ENCODE data around the gene CDYL2.
"Not testable (repeated sequence)": the region's sequence is repeated elsewhere in the genome, so short reads cannot be mapped to it uniquely, and the experiment has no call there.

CDYL2 gene

DNA sequence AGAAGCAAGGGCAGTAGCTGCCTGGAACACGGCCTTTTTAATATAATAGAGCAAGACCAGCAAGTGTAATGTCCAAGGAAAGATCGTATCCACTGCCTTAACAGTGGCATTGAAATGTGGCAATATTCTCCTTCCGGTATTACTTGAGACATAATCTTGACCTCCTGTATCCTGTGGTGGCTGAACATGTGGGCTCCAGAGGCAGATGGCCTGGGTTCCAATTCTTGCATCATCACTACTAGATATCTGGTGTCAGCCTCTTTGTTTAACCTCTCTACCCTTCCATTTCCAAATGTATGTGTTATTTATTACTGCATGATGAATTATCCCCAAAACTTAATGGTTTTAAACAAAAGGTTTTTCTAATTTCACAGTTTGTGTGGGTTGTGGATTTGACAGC lies 3.5 kb upstream of the CDYL2 start:
- DNase-seq (ENCODE audit: low read depth in 2 of 2), result no peak

DNA sequence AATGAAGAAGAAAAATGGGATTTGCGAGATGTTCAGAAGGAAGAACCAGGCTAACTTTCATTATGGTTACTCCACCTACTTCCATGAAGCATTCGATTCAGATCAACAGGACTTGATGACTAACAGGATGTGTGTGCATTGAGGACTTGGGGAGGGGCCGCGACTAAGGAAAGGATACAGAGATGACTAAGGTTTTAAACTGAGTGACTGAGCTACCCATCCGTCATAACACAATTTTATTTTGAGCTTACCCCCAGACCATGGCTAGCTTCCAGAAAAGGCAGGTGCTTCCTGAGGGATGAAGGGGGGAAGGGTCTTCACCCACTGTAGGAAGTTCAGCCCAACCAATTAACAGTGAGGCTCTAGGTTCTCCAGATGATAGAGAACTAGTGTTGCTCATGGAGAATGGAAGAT lies 2.5 kb upstream of the CDYL2 start:
- DNase-seq (ENCODE audit: low read depth in 2 of 2), result peak; percentile 22 to 58

DNA sequence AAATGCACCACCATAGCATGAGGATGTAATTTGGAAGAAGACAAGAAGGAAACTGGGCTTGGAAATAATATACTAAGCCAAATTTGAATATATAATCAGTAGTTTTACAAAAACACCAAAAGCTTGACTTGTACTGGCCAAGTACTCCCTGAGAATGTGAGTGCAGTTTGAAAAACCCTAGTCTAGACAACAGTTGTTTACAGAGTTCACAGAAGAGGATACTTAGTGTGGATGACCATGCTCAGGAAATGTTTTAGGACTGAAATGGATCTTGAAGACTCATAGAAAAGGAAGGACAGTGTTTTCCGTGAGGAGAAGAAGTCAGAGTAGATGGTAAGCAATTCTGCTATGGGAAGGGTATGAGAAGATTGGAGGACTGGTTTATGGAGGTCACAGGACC lies 1.9 kb upstream of the CDYL2 start:
- no peak for DNase-seq (ENCODE audit: low read depth in 2 of 2)

DNA sequence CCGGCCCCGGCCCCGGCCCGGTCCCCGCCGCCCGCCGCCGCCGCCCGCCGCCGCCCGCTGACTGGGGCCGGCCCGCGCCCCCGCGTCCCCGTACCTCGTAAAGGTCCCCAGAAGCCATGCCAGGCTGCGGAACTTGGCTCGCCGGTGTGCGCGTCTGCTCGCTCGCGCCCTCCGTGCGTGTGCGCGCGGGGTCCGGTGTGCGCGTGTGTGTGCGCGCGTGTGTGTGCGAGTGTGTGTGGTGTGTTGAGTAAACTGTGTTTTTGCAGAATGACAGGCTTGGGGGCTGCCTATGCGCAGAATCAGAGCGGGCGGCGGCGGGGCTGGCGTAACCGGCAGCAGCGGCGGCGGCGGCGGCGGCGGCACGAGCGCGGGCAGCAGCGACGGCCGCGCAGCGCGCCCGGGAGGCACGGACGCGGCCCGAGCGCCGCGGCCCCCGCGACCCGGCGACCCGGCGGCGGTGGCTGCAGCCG lies 307 bp downstream of the CDYL2 start:
- DNase-seq (ENCODE audit: low read depth in 2 of 2), result peak; percentile 42 to 58

DNA sequence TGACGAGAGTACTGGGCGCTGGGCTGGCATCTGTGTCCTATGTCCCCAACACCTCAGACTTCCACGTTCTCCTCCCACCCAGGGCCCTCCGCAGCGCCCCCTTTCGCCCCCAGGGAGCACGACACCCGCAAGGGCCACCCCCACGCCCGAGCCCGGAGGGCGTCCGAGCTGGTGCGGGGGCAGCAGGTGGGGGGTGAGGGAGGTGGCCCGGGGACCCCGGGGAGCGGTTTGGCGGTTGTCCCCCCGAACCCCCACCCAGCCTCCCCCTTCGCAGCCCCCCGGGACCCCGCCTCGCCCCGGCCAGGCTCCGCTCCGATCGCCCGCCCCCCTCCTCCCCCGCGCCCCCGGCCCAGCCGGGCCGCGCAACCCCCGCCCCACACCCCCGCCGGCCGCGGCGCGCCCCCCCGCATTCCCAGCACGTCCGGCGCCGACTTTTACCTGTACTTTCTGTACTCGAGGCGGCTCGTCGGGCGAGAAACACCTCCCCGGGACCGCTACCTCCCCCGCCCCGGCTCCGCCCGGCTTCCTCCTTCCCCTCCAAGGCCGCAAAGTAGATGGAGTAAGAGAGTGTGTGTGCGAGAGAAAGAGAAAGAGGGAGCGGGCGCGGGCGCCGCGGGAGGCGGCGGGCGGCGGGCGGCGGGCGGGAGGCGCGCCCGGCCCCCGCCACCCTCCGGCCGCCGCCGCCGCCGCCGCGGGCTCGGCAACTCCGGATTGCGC lies 901 bp downstream of the CDYL2 start:
- DNase-seq (ENCODE audit: low read depth in 2 of 2), result peak in 1 of 2 donors; percentile 46

DNA sequence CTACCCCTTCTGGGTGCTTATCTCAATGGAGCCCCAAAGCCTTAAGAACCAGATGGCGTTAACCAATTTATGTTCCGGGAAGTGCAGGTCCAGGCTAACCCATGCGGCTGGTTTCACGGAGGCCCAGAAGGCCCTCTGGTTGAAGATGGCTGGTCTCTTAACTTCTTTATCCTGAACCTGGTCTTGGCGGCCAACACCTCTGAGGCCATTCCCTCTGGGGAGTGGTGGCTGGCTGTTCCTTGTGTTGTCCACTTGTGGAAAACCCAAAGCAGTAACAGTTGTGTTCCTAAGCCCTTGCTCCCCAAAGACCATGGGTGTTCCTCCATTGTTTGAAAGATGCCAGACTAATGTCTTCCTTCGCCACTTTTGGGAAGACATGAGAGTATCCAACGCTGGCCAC lies 1.5 kb downstream of the CDYL2 start:
- no peak for DNase-seq (ENCODE audit: low read depth in 2 of 2)

DNA sequence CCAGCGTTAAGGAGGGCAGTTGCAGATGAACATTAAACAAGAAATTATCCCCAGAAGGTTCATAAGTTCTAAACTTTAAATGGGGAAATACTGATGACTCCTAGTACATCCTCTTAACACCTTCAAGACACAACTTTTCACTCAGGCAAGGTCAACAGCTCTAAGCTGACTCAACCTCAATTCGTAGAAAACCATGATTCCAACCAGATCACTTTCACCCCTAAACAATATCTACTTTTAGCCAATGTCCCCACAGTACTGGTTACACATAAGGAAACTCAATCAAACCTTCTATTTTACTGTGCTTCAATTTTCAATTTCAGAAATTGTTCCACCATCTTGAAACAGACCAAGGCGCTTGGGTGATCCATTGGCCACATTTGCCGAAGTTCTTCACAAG lies 2.3 kb downstream of the CDYL2 start:
- DNase-seq (ENCODE audit: low read depth in 2 of 2), result no peak

DNA sequence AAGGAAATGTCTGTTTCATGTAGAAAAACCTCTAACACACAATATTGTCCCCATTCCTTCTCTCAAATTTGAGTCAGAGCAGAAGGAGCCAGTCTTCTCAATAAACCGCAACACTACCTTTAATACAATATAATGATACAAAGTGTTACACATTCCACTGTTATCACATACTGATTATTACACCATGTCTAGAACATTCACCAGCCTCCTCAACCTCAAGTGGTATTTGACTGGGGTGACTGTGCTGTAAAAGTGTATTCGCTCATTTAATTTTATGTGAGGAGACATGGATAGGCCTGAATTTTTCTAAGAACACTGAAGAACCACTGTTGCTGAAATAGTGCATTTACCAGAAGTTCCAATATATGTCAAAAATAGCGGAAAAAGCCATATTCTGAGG lies 10.3 kb downstream of the CDYL2 start:
- no peak for DNase-seq (ENCODE audit: low read depth in 2 of 2)

DNA sequence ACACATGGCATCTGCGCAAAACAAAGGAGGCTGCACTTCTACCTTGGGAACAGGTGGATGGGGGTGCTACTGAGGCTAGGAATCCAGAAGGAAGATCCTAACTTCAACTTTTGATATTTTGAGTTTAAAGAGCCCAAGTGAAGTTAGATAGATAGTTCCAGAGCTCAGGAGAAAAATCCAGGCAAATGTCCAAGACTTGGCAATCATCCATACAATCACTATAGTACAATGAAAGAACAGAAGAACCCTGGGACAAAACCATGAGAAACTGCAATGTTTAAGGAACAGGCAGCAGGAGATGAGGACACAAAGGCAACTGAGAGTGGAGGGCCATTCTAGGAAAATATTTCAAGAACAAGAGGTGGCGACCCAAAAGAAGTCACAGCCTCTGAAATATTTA lies 12.4 kb downstream of the CDYL2 start:
- no peak for DNase-seq (ENCODE audit: low read depth in 2 of 2)

DNA sequence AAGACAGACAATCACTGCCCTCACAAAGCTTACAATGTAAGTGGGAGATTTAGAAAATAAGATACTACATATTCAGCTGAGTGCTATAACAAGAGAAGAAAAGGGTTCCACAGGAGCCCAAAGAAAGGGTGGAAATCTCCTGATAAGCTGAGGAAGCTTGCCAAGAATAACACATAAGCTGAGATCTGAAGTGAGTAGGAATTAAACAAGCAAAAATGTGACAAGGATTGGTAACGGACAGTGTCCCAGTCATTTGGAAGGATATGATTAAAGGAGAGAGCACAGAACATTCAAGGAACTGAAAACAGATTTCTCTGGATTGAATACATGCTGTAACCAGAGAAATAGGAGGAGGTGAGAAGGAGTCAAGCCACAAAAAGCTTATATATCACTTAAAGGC lies 13.0 kb downstream of the CDYL2 start:
- no peak for DNase-seq (ENCODE audit: low read depth in 2 of 2)

DNA sequence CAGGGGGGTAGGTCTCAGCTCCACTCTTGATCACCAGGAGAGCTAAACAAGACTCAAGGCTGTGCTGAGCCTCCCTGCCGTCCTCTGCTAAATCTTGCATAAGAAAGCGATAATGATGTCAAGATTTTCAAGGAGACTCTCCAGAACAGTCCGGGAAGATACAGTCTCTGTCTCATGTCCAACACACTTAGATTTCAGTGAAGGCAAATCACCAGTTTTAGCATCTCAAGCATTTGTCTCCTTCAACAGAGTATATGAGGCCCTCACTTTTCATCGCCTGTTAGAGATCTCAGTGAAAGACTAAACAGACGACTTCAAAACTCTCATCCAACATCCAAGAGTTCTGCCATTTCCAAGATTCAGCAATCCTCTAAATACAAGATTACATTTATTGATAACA lies 13.6 kb downstream of the CDYL2 start:
- no peak for DNase-seq (ENCODE audit: low read depth in 2 of 2)

DNA sequence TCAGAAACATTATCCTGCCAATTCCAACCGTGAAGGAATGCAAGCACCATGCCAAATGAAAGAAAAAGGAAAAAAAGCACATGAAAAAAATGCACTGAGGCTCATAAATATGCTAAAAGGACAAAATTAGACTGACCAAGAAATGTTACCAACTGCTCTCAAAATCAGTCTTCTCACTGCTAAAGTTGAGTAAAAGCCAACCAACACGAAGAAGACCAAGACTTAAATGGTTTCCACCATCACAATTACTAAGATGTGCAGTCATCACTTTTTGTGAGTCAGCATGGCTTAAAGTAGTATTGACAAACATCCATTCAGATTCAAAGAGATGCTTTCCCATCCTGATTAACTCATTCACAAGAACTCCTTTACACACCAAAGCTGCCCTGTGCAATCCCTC lies 16.4 kb downstream of the CDYL2 start:
- no peak for DNase-seq (ENCODE audit: low read depth in 2 of 2)

DNA sequence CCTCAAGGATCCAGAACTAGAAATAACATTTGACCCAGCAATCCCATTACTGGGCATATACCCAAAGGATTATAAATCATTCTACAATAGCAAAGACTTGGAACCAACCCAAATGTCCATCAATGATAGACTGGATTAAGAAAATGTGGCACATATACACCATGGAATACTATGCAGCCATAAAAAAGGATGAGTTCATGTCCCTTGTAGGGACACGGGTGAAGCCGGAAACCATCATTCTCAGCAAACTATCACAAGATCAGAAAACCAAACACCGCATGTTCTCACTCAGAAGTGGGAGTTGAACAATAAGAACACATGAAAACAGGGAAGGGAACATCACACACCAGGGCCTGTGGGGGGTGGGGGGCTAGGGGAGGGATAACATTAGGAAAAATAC lies 17.8 kb downstream of the CDYL2 start:
- DNase-seq (ENCODE audit: low read depth in 2 of 2), result not testable (repeated sequence)

DNA sequence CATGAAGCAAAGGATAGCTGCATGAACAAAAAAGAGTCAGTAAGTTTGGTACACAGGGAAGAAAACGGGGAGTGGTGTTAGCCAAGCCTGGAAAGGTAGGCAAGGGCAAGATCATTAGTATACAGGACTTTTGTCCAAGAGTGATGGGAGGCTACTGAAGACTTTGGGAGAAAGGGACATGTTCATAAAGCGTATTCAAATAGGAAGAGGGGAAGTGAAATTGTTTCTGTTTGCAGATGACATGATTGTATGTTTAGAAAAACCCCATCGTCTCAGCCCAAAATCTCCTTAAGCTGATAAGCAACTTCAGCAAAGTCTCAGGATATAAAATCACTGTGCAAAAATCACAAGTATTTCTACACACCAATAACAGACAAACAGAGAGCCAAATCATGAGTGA lies 19.4 kb downstream of the CDYL2 start:
- DNase-seq (ENCODE audit: low read depth in 2 of 2), result no peak

DNA sequence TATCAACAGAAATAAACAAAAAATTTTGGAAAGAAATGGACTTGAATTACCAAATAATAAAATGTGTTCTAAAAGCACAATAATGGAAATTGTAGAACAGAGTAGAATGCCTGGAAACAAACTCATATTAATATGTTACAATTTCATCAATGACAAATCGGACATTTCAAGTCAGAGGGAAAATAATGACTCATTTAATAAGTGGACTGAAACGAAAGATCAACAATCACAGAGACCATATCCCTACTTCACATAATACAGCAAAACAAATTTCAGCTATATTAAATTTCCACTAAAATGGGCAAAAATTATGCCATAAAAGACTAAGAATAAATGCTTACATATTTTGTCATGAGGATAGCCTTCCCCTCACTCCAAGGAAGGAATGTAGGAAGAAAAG lies 25.7 kb downstream of the CDYL2 start:
- DNase-seq (ENCODE audit: low read depth in 2 of 2), result no peak

DNA sequence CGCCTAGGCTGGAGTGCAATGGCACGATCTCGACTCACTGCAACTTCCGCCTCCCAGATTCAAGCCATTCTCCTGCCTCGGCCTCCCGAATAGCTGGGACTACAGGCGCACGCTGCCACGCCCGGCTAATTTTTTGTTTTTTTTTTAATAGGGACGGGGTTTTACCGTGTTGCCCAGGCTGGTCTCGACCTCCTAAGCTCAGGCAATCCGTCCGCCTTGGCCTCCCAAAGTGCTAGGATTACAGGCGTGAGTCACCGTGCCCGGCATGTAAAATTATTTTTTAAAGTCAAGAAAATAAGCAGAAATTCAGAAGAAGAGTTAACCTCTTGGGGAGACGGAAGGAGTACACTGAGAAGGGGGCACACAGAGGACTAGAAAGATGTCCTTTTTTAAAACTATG lies 27.5 kb downstream of the CDYL2 start:
- DNase-seq (ENCODE audit: low read depth in 2 of 2), result no peak

DNA sequence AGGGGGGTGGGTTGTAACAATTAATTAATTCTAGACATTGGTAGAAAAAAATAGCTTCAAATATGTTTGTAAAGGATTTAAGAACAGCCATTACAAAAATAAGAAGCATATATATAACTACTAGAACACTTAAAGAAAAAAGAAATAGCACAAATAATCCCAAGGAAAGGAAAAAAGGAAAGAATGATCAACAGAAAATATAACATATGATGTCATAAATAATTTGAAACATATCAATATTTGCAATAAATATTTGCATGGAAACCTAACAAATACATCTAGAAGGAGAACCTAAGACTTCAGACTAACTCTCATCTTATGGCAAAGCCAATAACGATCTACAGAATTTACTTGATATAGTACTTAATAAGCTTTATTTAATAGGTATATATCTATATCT lies 28.9 kb downstream of the CDYL2 start:
- DNase-seq (ENCODE audit: low read depth in 2 of 2), result no peak

DNA sequence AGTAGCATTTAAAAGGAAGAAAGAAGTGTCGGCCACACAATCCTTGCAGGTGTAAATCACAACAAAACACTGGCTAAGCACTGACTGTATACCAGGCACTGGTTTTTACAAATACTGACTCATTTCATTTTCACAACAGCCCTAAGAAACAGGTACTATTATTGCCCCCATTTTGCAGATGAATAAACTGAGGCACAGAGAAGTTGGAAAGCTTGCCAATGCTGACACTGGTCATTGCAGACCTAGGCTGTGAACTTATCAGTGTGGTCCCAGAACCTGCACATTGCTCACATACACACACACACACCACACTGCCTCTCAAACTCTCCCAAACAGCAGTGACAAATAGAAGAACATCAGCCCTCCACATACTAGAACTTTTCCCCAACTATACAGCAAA lies 37.6 kb downstream of the CDYL2 start:
- no peak for DNase-seq (ENCODE audit: low read depth in 2 of 2)

DNA sequence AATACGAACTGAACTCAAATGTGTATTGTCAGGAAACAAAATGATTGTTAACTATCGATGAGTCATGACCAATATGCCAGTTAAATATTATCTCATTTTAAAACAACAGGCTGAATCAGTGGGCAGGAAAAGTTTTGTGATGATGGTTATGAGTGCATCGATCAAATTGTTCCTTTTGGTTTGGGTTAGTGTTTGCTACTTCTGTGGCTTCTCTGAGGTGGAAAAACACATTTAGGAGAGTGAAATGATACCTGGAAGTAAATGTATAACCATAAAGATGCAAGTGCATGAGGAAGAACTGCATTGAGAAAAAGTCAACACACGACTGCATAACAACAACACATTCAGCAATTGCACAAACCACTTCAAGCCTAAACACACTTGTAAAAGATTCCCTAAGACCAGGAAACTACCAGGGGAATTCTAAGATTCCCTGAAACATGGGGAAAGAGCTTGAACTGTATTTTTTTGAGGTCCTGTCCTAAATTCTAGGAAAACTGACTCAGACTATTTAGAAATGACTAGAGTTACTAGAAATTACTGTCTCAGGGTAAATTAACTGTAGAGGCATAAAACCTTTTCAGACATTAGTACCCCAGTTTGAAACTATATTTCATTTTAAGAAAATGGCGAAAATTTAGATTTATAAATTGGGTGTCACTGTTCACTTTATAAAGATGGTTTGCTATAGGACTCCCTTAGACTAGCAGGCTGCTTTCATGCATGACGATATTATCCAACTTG lies 44.8 kb downstream of the CDYL2 start:
- no peak for DNase-seq (ENCODE audit: low read depth in 2 of 2)

DNA sequence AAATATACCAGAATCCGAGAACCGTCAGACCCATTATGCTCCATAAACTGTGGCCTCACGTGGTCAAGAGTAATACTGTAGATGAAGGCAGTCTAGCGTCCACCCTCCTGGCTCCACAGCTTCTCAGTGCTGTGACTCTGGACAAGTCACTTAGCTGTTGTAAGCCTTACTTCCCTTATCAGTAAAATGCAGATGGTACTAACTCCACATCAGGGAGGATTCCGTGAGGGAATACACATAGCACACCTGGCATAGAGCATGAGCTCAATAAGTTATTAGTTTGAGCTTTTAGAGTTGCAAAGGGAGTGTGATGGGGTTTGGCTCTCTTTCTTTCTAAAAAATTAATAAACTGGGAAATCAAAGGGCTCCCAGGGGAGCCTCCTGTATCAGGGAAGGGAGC lies 49.9 kb downstream of the CDYL2 start:
- DNase-seq (ENCODE audit: low read depth in 2 of 2), result no peak

DNA sequence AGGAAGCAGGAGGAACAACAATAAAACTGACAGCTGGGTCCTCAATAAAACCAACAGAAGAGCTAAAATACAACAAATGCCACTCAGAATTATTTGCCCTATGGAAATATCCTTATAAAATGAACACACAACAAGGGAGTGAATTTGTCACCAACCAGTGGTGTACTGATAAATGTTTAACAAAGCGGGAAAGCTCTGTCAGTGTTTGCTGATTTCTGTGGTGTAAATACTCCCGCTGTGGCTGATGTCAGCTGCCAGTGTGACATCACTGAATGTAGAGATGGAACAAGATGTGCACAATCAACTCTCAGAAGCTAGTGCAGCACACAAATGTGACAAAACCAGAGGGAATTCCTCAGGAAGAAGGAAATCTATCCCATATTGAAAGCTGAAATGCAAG lies 51.9 kb downstream of the CDYL2 start:
- DNase-seq (ENCODE audit: low read depth in 2 of 2), result no peak

DNA sequence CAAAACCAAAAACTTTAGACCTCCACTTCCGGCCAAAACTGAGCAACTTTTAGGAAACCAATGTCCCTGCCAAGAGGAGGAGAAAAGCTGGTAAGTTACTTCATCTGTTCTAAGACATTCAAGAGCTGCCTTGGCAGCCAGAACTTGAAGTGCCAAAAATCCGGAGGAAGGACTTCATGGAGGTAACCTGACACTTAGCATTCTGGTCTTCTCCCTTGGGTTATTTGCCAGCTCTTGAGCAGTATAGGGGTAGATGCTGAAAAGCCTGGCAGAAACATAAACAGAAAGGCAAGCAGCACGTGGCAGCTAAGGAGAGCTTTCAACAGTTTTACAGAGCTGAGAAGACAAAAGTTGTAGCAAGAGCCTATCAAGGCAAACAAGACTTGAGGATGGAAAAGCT lies 53.2 kb downstream of the CDYL2 start:
- no peak for DNase-seq (ENCODE audit: low read depth in 2 of 2)

DNA sequence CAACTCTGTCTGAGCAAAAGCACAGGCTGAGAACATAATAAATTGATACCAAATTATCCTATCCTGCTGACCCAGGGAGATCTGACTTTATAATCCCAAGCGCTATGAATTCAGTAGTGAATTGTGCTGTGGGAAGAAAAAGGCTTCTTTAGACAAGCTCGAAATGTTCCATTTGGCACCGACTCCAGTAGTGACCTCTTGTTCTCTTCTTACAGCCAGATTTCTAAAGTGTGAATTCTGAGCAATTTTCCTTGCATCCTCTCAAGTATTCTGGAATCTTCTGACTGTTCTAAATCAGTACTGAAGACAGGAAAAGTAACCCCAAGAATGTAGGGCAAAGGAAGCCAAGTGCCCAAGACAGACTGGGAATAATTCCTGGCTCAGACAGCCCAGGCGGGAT lies 58.2 kb downstream of the CDYL2 start:
- no peak for DNase-seq (ENCODE audit: low read depth in 2 of 2)

DNA sequence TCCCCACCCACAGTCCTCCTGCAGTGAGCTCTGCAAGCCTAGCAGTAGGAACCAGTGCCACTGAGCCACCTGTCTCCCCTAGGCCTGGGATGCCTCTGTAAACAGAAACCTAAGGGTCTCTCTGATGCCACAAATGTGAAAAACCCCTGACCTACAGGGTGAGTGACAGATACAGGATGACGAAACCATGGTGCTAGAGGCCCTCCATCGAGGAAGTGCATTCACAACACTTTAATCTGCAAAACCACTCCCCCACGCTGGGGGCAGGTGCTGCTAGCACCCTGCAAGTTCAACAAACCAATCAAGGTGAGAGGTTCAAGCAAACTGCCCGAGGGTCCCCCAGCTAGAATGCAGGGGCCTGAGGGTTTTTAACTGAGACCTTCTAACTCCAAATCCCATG lies 59.5 kb downstream of the CDYL2 start:
- DNase-seq (ENCODE audit: low read depth in 2 of 2), result no peak

All from stimulated activated CD4-positive, alpha-beta T cell treated with anti-CD3 and anti-CD28 coated beads, Interleukin-4, amount 100 ng/mL, for 48 hours (primary cell).